ENCODE measurements around the gene VSX2. TPM values are rescaled to one million over a fixed set of nuclear protein-coding genes. Genes with fewer than 3 reads are reported as not detected.
A peak's percentile ranks its signal among the peaks of the same experiment; 100 is the strongest.

Gene VSX2
- total and polyA plus RNA-seq, 2 of the 13 experiments (the other 11 are each of a cell fraction or from before 2014, with no cell fraction given) = 0.05 TPM; not detected in 1

- TF ChIP-seq ZNF646 (CRISPR knock-in tag; IDR thresholded peaks at IDR 0.05) (no peak), ESRRA (CRISPR knock-in tag; IDR thresholded peaks at IDR 0.05; ENCODE audit: low read depth) (no peak), ZBTB20 (CRISPR knock-in tag; IDR thresholded peaks at IDR 0.05; ENCODE audit: borderline replicate concordance, low read depth) (no peak; the same call in 1 of the 2 replicates), SAFB2 (CRISPR knock-in tag; IDR thresholded peaks at IDR 0.05; ENCODE audit: borderline replicate concordance, low read depth) (peak; percentile 48), HMG20A (CRISPR knock-in tag; IDR thresholded peaks at IDR 0.05; ENCODE audit: borderline replicate concordance) (no peak), ZNF382 (CRISPR knock-in tag; IDR thresholded peaks at IDR 0.05; ENCODE audit: borderline replicate concordance) (no peak), XBP1 (CRISPR knock-in tag; IDR thresholded peaks at IDR 0.05) (no peak), ZNF138 (CRISPR knock-in tag; IDR thresholded peaks at IDR 0.05; ENCODE audit: low read depth) (no peak), SOX5 (CRISPR knock-in tag; IDR thresholded peaks at IDR 0.05; ENCODE audit: borderline replicate concordance) (peak; percentile 49; the same call in 1 of the 2 replicates), TBX2 (CRISPR knock-in tag; IDR thresholded peaks at IDR 0.05; ENCODE audit: borderline replicate concordance) (peak; percentile 50; the same call in 1 of the 2 replicates)
- TF ChIP-seq, protein P1, sequence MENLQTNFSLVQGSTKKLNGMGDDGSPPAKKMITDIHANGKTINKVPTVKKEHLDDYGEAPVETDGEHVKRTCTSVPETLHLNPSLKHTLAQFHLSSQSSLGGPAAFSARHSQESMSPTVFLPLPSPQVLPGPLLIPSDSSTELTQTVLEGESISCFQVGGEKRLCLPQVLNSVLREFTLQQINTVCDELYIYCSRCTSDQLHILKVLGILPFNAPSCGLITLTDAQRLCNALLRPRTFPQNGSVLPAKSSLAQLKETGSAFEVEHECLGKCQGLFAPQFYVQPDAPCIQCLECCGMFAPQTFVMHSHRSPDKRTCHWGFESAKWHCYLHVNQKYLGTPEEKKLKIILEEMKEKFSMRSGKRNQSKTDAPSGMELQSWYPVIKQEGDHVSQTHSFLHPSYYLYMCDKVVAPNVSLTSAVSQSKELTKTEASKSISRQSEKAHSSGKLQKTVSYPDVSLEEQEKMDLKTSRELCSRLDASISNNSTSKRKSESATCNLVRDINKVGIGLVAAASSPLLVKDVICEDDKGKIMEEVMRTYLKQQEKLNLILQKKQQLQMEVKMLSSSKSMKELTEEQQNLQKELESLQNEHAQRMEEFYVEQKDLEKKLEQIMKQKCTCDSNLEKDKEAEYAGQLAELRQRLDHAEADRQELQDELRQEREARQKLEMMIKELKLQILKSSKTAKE (CRISPR knock-in tag; IDR thresholded peaks at IDR 0.05; ENCODE audit: borderline replicate concordance) = no peak; the same call in 1 of the 2 replicates
- TF ChIP-seq, protein P2, sequence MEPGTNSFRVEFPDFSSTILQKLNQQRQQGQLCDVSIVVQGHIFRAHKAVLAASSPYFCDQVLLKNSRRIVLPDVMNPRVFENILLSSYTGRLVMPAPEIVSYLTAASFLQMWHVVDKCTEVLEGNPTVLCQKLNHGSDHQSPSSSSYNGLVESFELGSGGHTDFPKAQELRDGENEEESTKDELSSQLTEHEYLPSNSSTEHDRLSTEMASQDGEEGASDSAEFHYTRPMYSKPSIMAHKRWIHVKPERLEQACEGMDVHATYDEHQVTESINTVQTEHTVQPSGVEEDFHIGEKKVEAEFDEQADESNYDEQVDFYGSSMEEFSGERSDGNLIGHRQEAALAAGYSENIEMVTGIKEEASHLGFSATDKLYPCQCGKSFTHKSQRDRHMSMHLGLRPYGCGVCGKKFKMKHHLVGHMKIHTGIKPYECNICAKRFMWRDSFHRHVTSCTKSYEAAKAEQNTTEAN (CRISPR knock-in tag; conservative IDR thresholded peaks at IDR 0.05) = peak; percentile 61; the same call in 1 of the 2 replicates
Observed at GRCh38 chr14:74302634-74303569, 63.7 kb downstream of the VSX2 start, which contains the start of gene ABCD4 (continued).

All from HepG2 (cell line).